Neural cell (in vitro differentiated cells): ENCODE data around the gene SMC3. TPM values are rescaled to one million over a fixed set of nuclear protein-coding genes. Genes with fewer than 3 reads are reported as not detected.

Experiments
- H2AFZ ChIP-seq: fragments of 200-600, 300-800 bp; sonication (generic), shearing (Covaris generic); 2 replicates; pipeline ENCODE4 v1.6.0; 2014; ENCODE audit warnings: low read depth, mild to moderate bottlenecking, antibody characterized with exemption, low read length, moderate library complexity
- H3F3A ChIP-seq: fragments of 200-600 bp; shearing (Covaris generic); 2 replicates; pipeline ENCODE4 v1.6.1; 2016; ENCODE audit warnings: mild to moderate bottlenecking, moderate library complexity, mixed read lengths, antibody characterized with exemption, low read length; ENCODE audit not compliant: insufficient read depth, poor library complexity, severe bottlenecking
- H3K27ac ChIP-seq: fragments of 200-600, 300-800 bp; sonication (generic), shearing (Covaris generic); 2 replicates; pipeline ENCODE4 v1.5.1; 2014; ENCODE audit warnings: mild to moderate bottlenecking, low read length, moderate library complexity
- H3K27me3 ChIP-seq: fragments of 300-800, 200-600 bp; sonication (generic), shearing (Covaris generic); 2 replicates; pipeline ENCODE4 v1.6.0; 2014; ENCODE audit warnings: mild to moderate bottlenecking, low read depth, low read length, moderate library complexity; ENCODE audit not compliant: insufficient read depth
- H3K36me3 ChIP-seq: fragments of 300-800, 200-600 bp; sonication (generic), shearing (Covaris generic); 2 replicates; pipeline ENCODE4 v1.5.1; 2014; ENCODE audit warnings: mild to moderate bottlenecking, antibody characterized with exemption, low read length, moderate library complexity; ENCODE audit not compliant: insufficient read depth
- H3K4me2 ChIP-seq: fragments of 300-800, 200-600 bp; sonication (generic), shearing (Covaris generic); 2 replicates; pipeline ENCODE4 v1.6.0; 2014; ENCODE audit warnings: mild to moderate bottlenecking, low read length
- H3K4me3 ChIP-seq: fragments of 300-800, 200-600 bp; sonication (generic), shearing (Covaris generic); 2 replicates; pipeline ENCODE4 v1.5.1; 2014; ENCODE audit warnings: mild to moderate bottlenecking, low read length, moderate library complexity
- H3K79me2 ChIP-seq: fragments of 200-600 bp; shearing (Covaris generic); replicated peaks from 2 replicates; pipeline ENCODE4 v1.6.0; 2014; ENCODE audit warnings: mild to moderate bottlenecking, low read length, moderate library complexity; ENCODE audit not compliant: insufficient read depth
- H3K9ac ChIP-seq: fragments of 300-800, 200-600 bp; sonication (generic), shearing (Covaris generic); 2 replicates; pipeline ENCODE4 v1.6.1; 2016; ENCODE audit warnings: mild to moderate bottlenecking, low read length, mixed read lengths
- H3K9me2 ChIP-seq: fragments of 200-600 bp; shearing (Covaris generic); 2 replicates; pipeline ENCODE4 v1.6.1; 2016; ENCODE audit warnings: mild to moderate bottlenecking, low read length, mixed read lengths; ENCODE audit not compliant: insufficient read depth
- H3K9me3 ChIP-seq: fragments of 200-600, 300-800 bp; sonication (generic), shearing (Covaris generic); 2 replicates; pipeline ENCODE4 v1.6.1; 2016; ENCODE audit warnings: mild to moderate bottlenecking, mixed run types, low read length, moderate library complexity, mixed read lengths
- H4K20me1 ChIP-seq: fragments of 200-600 bp; shearing (Covaris generic); 2 replicates; pipeline ENCODE4 v1.6.1; 2016; ENCODE audit warnings: mild to moderate bottlenecking, mixed run types; ENCODE audit not compliant: insufficient read depth
- CTCF ChIP-seq: fragments of 450-650 bp; IDR thresholded peaks from 2 replicates; pipeline ENCODE4 v1.5.1; 2014; ENCODE audit warnings: antibody characterized with exemption, mild to moderate bottlenecking, moderate library complexity; ENCODE audit not compliant: poor library complexity, severe bottlenecking
- EP300 ChIP-seq: fragments of 450-650 bp; conservative IDR thresholded peaks from 2 replicates; pipeline ENCODE4 v1.6.1; 2014; ENCODE audit warnings: antibody characterized with exemption, mild to moderate bottlenecking, moderate library complexity; ENCODE audit not compliant: poor library complexity, severe bottlenecking
- EZH2 ChIP-seq: fragments of 200-600, 300-800 bp; shearing (Covaris generic), sonication (generic); IDR thresholded peaks from 2 replicates; pipeline ENCODE4 v1.6.1; 2014; ENCODE audit warnings: antibody characterized with exemption, low read length, borderline replicate concordance, mild to moderate bottlenecking; ENCODE audit not compliant: insufficient read depth, poor library complexity, severe bottlenecking
- MXI1 ChIP-seq: fragments of 450-650 bp; conservative IDR thresholded peaks from 2 replicates; pipeline ENCODE4 v1.6.1; 2014; ENCODE audit warnings: antibody characterized with exemption, mild to moderate bottlenecking; ENCODE audit not compliant: poor library complexity, severe bottlenecking
- POLR2AphosphoS5 ChIP-seq: IDR thresholded peaks from 2 replicates; pipeline ENCODE4 v1.6.1; 2012
- RAD21 ChIP-seq: fragments of 450-650 bp; conservative IDR thresholded peaks from 2 replicates; pipeline ENCODE4 v1.6.1; 2014; ENCODE audit warnings: antibody characterized with exemption, mild to moderate bottlenecking, moderate library complexity
- REST ChIP-seq: IDR thresholded peaks from 2 replicates; pipeline ENCODE4 v1.6.1; 2012; ENCODE audit warnings: borderline replicate concordance
- SMC3 ChIP-seq: fragments of 450-650 bp; conservative IDR thresholded peaks from 2 replicates; pipeline ENCODE4 v1.6.1; 2014; ENCODE audit warnings: antibody characterized with exemption, mild to moderate bottlenecking, moderate library complexity; ENCODE audit not compliant: poor library complexity
- TAF1 ChIP-seq: IDR thresholded peaks from 2 replicates; pipeline ENCODE4 v1.6.1; 2012; ENCODE audit warnings: low read depth
- polyA plus RNA-seq: library from polyadenylated mRNA; depleted of rRNA; stranded (reverse); fragments of >200 nt; gene quantifications from 2 replicates; pipeline ENCODE4 v1.2.3, GENCODE V29; 2014

The SMC3 gene
- polyA plus RNA-seq, 1 donor from 2014 or later, result 67.7 TPM

GRCh38 chr10:110636932-110637557 lies 69.5 kb downstream of the SMC3 start:
- Histone ChIP-seq H3K4me2 (no peak overlapping the region), H3K9ac (no peak overlapping the region), H3K9me3 (no peaks in the 10 kb centered on the region), H4K20me1 (no peaks in the 10 kb centered on the region), H2AFZ (no peak overlapping the region), H3K36me3 (no peaks in the 10 kb centered on the region), H3K27me3 (peaks cover 11% of the 10 kb centered on the region), H3F3A (no peaks in the 10 kb centered on the region), H3K4me3 (no peak overlapping the region), H3K9me2 (no peaks in the 10 kb centered on the region), H3K27ac (no peak overlapping the region), H3K79me2 (no peaks in the 10 kb centered on the region)
- TF ChIP-seq MXI1, result no peak
- no peak for TF ChIP-seq EP300
- no peak for TF ChIP-seq RAD21
- no peak for TF ChIP-seq TAF1
- TF ChIP-seq CTCF, result no peak
- no peak for TF ChIP-seq POLR2AphosphoS5
- TF ChIP-seq SMC3, result no peak
- TF ChIP-seq REST, result no peak
- TF ChIP-seq EZH2, result no peak

GRCh38 chr10:110637558-110638053 lies 70.1 kb downstream of the SMC3 start:
- no peak overlapping the region for H3K4me2 ChIP-seq
- H3K9me2 ChIP-seq, result no peaks in the 10 kb centered on the region
- no peak overlapping the region for H3K27ac ChIP-seq
- peaks cover 17% of the 10 kb centered on the region for H3K27me3 ChIP-seq
- no peak overlapping the region for H3K4me3 ChIP-seq
- H2AFZ ChIP-seq, result no peak overlapping the region
- no peak overlapping the region for H3K9ac ChIP-seq
- no peaks in the 10 kb centered on the region for H3K9me3 ChIP-seq
- H3K79me2 ChIP-seq, result no peaks in the 10 kb centered on the region
- no peaks in the 10 kb centered on the region for H3F3A ChIP-seq
- TF ChIP-seq EP300 (no peak), CTCF (no peak), MXI1 (no peak), POLR2AphosphoS5 (no peak), EZH2 (no peak), REST (no peak), SMC3 (no peak), TAF1 (no peak), RAD21 (no peak)
- H4K20me1 ChIP-seq, result no peaks in the 10 kb centered on the region
- H3K36me3 ChIP-seq, result no peaks in the 10 kb centered on the region
